Measurements from ENCODE around the gene DDA1.

DNA sequence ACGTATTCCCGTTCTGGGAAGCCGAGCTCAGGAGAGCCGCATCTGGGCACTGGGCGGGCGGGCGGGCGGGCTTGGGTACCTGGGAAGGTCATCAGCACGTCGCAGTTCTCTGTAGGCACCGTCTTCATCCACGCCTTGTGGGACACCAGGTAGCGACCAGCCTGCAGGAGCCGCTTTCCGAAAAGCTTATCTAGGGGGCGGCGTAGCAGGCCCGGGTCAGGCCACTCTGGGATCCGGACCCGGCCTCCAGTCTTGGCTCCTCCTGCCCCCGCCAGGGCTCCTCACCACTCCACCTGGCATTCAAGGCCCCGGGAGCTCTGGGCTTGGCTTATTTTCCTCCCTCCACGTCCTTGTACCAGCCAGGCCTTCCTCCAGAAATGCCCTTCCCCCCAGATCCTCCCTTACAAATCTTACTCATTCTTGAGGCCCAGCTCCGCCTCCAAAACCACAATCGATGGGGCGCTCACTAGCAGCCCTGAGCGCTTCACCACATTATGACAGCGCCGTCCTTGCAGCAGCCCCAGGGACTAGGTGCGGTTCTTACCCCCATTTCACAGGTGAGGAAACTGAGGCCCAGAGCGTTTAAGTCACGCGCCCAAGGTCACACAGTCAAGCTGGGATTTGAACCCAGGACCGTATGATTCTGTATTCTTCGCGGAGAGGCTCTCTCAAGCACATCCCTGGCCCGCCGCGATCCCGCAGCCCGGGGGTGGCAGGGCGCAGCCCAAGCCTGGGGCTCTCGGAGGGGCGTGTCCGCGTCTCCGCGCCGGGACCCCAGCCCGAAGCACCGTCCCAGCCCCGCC, 24.4 kb downstream of the DDA1 start:
- no peak for TF ChIP-seq POLR2A (IDR thresholded peaks at IDR 0.05)
- no peak for TF ChIP-seq CTCF (IDR thresholded peaks at IDR 0.05)
- TF ChIP-seq POLR2AphosphoS5 (IDR thresholded peaks at IDR 0.05): no peak
